Activated CD8-positive, alpha-beta memory T cell treated with anti-CD3 and anti-CD28 coated beads, Interleukin-2, amount 10 ng/mL, durations not matched to agents 7 days and 5 days (primary cell): ENCODE measurements around the gene TBX15. TPM values are rescaled to one million over a fixed set of nuclear protein-coding genes. Genes with fewer than 3 reads are reported as not detected.

ENCODE experiments used
- ATAC-seq: fragments of 150-1000 bp; cut with Tn5 transposase; one replicate; pipeline ENCODE4 v1.10.0; 2021; ENCODE audit warnings: moderate library complexity
- CTCF ChIA-PET: fragments of 350-600 bp; sonication (Branson Sonifier 250); formaldehyde crosslinking; loops from one replicate; lab custom pipeline; 2021; ENCODE audit warnings: antibody characterized with exemption; lab: Charles Lee
- DNase-seq: peaks from one replicate; pipeline ENCODE4 v3.0.0-alpha.2; 2020
- H3K27ac Mint-ChIP-seq: one replicate; pipeline ENCODE4 v1.8.0; 2021; ENCODE audit warnings: mild to moderate bottlenecking, mixed read lengths
- H3K27me3 Mint-ChIP-seq: one replicate; pipeline ENCODE4 v1.8.0; 2021; ENCODE audit warnings: mixed read lengths
- H3K36me3 Mint-ChIP-seq: one replicate; pipeline ENCODE4 v1.8.0; 2021; ENCODE audit warnings: mild to moderate bottlenecking, mixed read lengths
- H3K4me1 Mint-ChIP-seq: one replicate; pipeline ENCODE4 v1.8.0; 2021; ENCODE audit warnings: mixed read lengths
- H3K4me3 Mint-ChIP-seq: one replicate; pipeline ENCODE4 v1.8.0; 2021; ENCODE audit warnings: mild to moderate bottlenecking, moderate library complexity, mixed read lengths
- H3K9me3 Mint-ChIP-seq: one replicate; pipeline ENCODE4 v1.8.0; 2022; ENCODE audit warnings: low read depth, mixed read lengths
- total RNA-seq, 2 experiments: library from RNA; stranded (reverse); gene quantifications; one replicate each; pipeline ENCODE4 v1.2.3, GENCODE V29; 2021

TBX15 gene
- total RNA-seq, 2 experiments from 2014 or later: not detected

DNA sequence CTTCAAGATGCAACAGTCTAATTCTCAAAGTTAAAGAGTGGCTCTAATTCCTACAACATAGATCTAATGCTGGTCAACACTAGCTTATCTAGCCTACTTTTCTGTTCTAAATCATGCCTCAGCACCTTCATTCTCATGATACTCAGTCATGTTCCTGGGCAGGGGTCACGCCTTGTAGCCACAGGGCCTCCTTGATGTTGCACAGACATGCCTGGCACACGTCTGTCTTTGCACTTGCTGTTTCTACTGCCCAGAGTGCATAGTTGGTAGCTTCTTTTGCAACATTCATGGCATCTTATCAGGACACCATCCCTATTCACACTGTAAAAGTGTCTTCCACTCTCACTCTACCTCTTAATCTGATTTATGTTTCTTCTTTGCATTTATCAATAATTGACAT is 76.6 kb downstream of the TBX15 start:
- H3K4me3 Mint-ChIP-seq: no peak overlapping the region
- H3K36me3 Mint-ChIP-seq: no peaks in the 10 kb centered on the region
- no peaks in the 10 kb centered on the region for H3K27me3 Mint-ChIP-seq
- ATAC-seq: no peak
- H3K27ac Mint-ChIP-seq: no peak overlapping the region
- no peak for DNase-seq
- CTCF ChIA-PET: no interaction called here
- no peaks in the 10 kb centered on the region for H3K4me1 Mint-ChIP-seq
- H3K9me3 Mint-ChIP-seq: peaks cover 2% of the 10 kb centered on the region

- Mint-ChIP-seq H3K4me1 (no peaks in the 10 kb centered on the region), H3K9me3 (peaks cover 2% of the 10 kb centered on the region), H3K36me3 (no peaks in the 10 kb centered on the region), H3K27me3 (no peaks in the 10 kb centered on the region), H3K4me3 (no peak overlapping the region), H3K27ac (no peak overlapping the region)
- CTCF ChIA-PET: interaction anchor here (0.7 kb wide), 1 partner anchor 194 kb away, joined by 3 read pairs; no protein-coding TSS in a partner anchor
- no peak for ATAC-seq
- DNase-seq: no peak
These were observed 80.7 kb downstream of the TBX15 start for GRCh38 chr1:118907466-118907865.

DNA sequence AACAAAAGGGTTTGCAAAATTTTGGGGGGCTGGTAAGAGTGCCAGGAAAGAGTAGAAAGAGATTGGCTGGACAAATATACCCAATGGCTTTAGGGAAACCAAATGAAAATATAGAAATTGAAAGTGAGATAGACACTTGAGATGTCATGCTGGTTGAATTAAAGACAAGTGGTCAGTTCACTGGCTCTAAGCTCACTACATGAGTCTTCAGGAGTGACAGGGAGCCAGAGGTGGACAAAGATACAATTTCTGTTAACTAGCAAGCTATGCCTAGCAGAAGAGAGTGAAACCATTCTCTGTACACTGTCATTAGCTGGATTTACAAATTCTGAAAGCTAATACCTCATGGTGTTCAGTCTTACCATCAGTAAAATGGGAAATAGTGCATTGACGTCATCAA is 82.5 kb downstream of the TBX15 start:
- ATAC-seq (no peak), DNase-seq (no peak)
- CTCF ChIA-PET: no interaction called here
- Mint-ChIP-seq H3K4me1 (no peaks in the 10 kb centered on the region), H3K27me3 (no peaks in the 10 kb centered on the region), H3K9me3 (peaks cover 1% of the 10 kb centered on the region), H3K4me3 (no peak overlapping the region), H3K36me3 (no peaks in the 10 kb centered on the region), H3K27ac (no peak overlapping the region)

DNA sequence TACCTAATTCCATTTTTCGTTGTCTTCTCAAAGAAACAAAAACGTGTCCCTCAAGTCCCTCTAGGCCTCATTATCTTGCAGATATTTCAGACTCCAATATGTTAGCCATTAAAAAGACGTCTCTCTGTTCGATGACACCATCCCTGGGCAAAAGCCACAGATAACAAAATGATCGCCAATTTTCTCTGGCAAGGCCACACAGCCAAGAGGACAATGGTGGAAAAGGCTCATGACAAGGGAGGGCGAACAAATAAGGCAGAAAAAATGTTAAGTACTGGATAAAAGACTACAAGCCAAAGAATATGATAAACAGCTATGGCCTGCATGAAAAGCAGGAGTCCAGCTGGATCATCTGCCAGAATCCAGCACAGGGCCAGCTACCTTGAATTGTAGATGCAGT is 82.9 kb downstream of the TBX15 start:
- CTCF ChIA-PET: no interaction called here
- H3K4me1 Mint-ChIP-seq: no peaks in the 10 kb centered on the region

DNA sequence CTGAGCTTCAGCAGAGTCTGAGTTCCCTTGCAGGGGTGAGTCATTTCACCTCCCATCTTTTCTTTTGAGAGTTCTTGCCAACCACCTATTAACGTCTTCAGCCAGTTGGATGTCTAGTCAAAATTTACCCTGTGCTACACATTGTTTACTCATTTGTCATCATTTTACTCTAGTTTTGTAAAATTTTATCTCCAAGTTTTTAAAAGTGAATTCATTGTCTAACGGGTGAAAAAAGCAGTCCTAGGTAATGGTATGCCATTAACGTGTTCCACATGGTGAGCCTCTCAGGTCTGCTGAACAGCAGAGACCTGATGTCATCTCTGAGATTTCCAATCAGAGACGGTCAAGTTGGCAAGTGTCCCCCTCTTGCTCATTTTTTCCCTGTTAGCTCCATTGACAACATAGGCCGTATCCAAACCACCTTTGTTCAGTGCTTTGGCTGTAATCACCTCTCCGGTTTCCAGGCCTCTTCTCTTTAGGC is 85.4 kb downstream of the TBX15 start:
- no peak for ATAC-seq
- CTCF ChIA-PET: no interaction called here
- Mint-ChIP-seq H3K4me1 (no peaks in the 10 kb centered on the region), H3K27ac (no peak overlapping the region), H3K36me3 (no peaks in the 10 kb centered on the region), H3K27me3 (no peaks in the 10 kb centered on the region), H3K9me3 (no peaks in the 10 kb centered on the region), H3K4me3 (no peak overlapping the region)
- no peak for DNase-seq

More for the DNA sequence above, 82.9 kb downstream of the TBX15 start:
- DNase-seq: no peak
- Mint-ChIP-seq H3K9me3 (no peaks in the 10 kb centered on the region), H3K36me3 (no peaks in the 10 kb centered on the region), H3K27me3 (no peaks in the 10 kb centered on the region), H3K27ac (no peak overlapping the region), H3K4me3 (no peak overlapping the region)
- ATAC-seq: no peak

DNA sequence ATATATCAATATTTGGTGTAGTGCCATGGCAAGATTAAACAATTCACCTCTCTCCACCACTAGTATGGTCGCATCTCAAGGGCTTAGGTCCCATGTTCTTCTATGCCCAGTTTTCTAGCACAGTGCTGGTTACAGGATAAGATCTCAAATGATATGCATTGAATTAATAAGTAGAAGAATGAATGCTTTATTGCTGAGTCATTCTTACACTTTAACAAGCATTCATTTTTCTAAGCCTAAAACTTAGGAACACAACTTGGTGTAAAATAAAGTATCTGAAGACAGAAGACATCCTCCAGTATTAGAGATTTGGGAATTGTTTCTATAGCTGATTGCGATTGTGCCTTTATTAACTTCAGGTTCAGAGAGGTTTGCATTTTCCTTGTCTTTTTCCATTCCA is 85.8 kb downstream of the TBX15 start:
- CTCF ChIA-PET: no interaction called here
- no peaks in the 10 kb centered on the region for H3K27me3 Mint-ChIP-seq

GRCh38 chr1:118900643-118901440 is 87.3 kb downstream of the TBX15 start:
- CTCF ChIA-PET: no interaction called here
- DNase-seq: no peak
- no peak overlapping the region for H3K27ac Mint-ChIP-seq
- no peak for ATAC-seq
- H3K4me3 Mint-ChIP-seq: no peak overlapping the region
- no peaks in the 10 kb centered on the region for H3K4me1 Mint-ChIP-seq
- H3K27me3 Mint-ChIP-seq: no peaks in the 10 kb centered on the region
- H3K36me3 Mint-ChIP-seq: no peaks in the 10 kb centered on the region
- no peaks in the 10 kb centered on the region for H3K9me3 Mint-ChIP-seq

More for the DNA sequence above, 85.8 kb downstream of the TBX15 start:
- Mint-ChIP-seq H3K9me3 (no peaks in the 10 kb centered on the region), H3K4me1 (no peaks in the 10 kb centered on the region), H3K36me3 (no peaks in the 10 kb centered on the region), H3K27ac (no peak overlapping the region), H3K4me3 (no peak overlapping the region)
- DNase-seq (no peak), ATAC-seq (no peak)

DNA sequence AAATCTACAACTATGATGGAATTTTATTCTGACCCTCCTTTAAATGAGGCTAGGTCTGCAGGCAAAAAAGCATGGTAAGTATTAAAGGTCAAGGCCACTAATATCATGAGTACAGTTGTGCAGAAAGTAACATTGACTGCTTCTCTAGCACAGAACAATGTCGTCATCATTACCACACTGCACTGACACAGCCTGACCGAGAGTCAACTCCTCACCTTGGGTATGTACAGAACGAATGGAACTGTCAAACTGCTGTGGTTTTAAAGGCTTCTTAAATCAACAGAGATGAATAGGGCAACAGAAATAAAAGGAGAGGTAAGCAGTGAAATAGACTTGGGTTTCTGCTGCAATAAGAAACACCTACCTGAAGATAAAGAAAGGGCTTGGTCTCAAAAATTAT is 88.8 kb downstream of the TBX15 start:
- no peak overlapping the region for H3K27ac Mint-ChIP-seq
- no peaks in the 10 kb centered on the region for H3K4me1 Mint-ChIP-seq
- ATAC-seq (no peak), DNase-seq (no peak)
- no peaks in the 10 kb centered on the region for H3K27me3 Mint-ChIP-seq
- no peak overlapping the region for H3K4me3 Mint-ChIP-seq
- CTCF ChIA-PET: no interaction called here
- H3K9me3 Mint-ChIP-seq: peaks cover 3% of the 10 kb centered on the region
- no peaks in the 10 kb centered on the region for H3K36me3 Mint-ChIP-seq

- Mint-ChIP-seq H3K27me3 (no peaks in the 10 kb centered on the region), H3K4me3 (no peak overlapping the region), H3K4me1 (no peaks in the 10 kb centered on the region), H3K27ac (no peak overlapping the region), H3K9me3 (peaks cover 3% of the 10 kb centered on the region), H3K36me3 (no peaks in the 10 kb centered on the region)
- ATAC-seq: no peak
- no peak for DNase-seq
- CTCF ChIA-PET: no interaction called here
These were observed 89.4 kb downstream of the TBX15 start for GRCh38 chr1:118898712-118899111.

GRCh38 chr1:118896416-118896815 is 91.7 kb downstream of the TBX15 start:
- Mint-ChIP-seq H3K27ac (no peak overlapping the region), H3K9me3 (peaks cover 3% of the 10 kb centered on the region), H3K4me1 (no peaks in the 10 kb centered on the region), H3K4me3 (no peak overlapping the region), H3K36me3 (no peaks in the 10 kb centered on the region), H3K27me3 (no peaks in the 10 kb centered on the region)
- DNase-seq: no peak
- CTCF ChIA-PET: no interaction called here
- ATAC-seq: no peak

DNA sequence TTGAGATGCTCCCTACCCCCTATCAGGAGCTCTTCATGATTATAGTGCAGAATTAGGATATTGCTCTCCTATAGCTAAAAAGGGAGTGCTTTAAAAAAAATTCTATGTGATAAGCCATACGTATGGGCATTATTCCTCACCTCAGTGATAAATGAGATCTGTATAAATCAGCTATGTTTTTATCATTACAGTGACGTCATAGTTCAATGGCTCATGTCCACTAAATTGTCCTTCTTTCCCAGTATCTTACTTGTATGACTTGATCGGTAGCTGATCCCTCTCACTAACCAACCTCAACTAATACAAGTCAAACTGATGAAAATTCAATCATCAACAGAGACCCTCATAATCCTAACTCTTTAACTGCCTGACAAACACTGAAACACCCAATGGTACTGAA is 93.3 kb downstream of the TBX15 start:
- peaks cover 3% of the 10 kb centered on the region for H3K9me3 Mint-ChIP-seq
- H3K4me3 Mint-ChIP-seq: no peak overlapping the region
- no peaks in the 10 kb centered on the region for H3K36me3 Mint-ChIP-seq
- CTCF ChIA-PET: no interaction called here
- H3K4me1 Mint-ChIP-seq: no peaks in the 10 kb centered on the region
- DNase-seq (no peak), ATAC-seq (no peak)
- no peak overlapping the region for H3K27ac Mint-ChIP-seq
- no peaks in the 10 kb centered on the region for H3K27me3 Mint-ChIP-seq

DNA sequence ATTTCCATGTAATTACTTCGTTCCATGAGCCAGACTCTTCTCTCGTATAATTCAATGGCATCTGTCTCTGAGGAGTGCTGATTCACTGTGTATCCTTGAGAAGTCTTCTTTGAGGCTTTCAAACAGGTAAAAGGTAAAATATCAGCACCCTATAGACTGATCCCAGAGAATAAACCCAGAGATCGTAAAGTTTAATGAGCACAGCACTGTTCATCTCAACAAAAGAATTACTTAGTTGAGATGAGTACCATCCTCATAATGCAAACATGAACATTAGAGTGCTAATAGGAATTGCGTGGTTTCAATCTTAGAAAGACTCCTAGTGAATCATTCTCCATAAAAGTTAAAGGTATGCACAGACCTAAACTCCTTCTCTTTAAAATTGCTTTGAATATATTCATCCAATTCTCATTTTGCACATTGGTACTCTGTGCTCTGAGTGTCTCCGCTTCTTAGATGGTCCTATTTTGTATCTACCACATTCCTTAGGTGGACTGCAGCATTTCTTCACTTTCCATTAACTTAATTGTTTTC is 97.2 kb downstream of the TBX15 start:
- Mint-ChIP-seq H3K27ac (no peak overlapping the region), H3K4me3 (no peak overlapping the region), H3K4me1 (no peaks in the 10 kb centered on the region), H3K9me3 (peaks cover 3% of the 10 kb centered on the region), H3K27me3 (no peaks in the 10 kb centered on the region), H3K36me3 (no peaks in the 10 kb centered on the region)
- DNase-seq: no peak
- no peak for ATAC-seq
- CTCF ChIA-PET: no interaction called here

DNA sequence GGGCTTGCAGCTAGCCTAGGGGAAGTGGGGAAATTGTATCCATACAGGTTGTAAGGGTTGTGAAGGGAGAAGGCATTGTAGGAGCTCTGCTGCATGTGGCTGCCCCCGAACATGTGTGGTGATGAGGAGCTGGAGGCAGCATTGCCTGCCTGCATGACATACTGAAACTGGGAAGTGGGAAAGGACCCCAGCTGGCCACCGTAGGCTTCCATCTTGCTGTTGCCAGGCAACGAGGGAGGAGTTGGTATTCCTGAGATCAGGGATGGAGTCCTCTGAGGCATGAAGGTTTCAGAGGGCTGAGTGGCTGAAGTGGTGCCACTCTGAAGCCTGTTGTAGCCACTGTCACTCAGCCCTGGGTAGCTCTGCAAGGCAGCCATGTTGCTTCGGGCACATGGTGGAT is 103.2 kb downstream of the TBX15 start:
- no peaks in the 10 kb centered on the region for H3K4me1 Mint-ChIP-seq

DNA sequence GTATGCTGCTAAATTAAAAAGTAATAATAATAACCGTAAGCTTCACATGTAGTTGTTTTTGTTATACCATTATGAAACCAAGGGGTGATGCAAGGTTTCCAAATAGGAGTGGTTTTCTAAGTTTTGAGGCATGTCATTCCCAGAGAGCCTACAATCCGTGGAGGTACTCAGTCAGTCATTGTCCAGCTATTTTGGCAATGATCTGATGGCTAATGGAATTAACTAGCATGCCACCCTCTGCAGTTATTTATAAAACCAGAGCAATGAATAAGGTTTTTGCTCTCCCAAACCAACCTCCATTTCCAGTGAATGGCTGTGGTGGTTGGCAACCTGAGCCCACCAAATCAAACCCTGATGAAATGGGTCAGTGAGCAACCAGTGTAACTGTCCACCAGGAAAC is 106.4 kb downstream of the TBX15 start:
- DNase-seq: no peak
- Mint-ChIP-seq H3K27me3 (no peaks in the 10 kb centered on the region), H3K4me1 (no peaks in the 10 kb centered on the region), H3K9me3 (no peaks in the 10 kb centered on the region), H3K27ac (no peak overlapping the region), H3K4me3 (no peak overlapping the region), H3K36me3 (no peaks in the 10 kb centered on the region)
- ATAC-seq: no peak
- CTCF ChIA-PET: no interaction called here

More for the DNA sequence above, 103.2 kb downstream of the TBX15 start:
- ATAC-seq (no peak), DNase-seq (no peak)
- H3K9me3 Mint-ChIP-seq: no peaks in the 10 kb centered on the region
- CTCF ChIA-PET: no interaction called here
- H3K27ac Mint-ChIP-seq: no peak overlapping the region
- no peak overlapping the region for H3K4me3 Mint-ChIP-seq
- no peaks in the 10 kb centered on the region for H3K27me3 Mint-ChIP-seq
- H3K36me3 Mint-ChIP-seq: no peaks in the 10 kb centered on the region
